K562 (cell line): ENCODE data around the gene KIAA2012. TPM values are rescaled to one million over a fixed set of nuclear protein-coding genes. Genes with fewer than 3 reads are reported as not detected.

Source experiments
- ATAC-seq: fragments of 200-7000 bp; cut with Tn5 transposase; 3 replicates; pipeline ENCODE4 v1.9.1; 2020; ENCODE audit warnings: moderate library complexity
- BruUV-seq: library from RNA; stranded (reverse); fragments of 400-500 nt; replicated peaks from 2 replicates; lab custom pipeline; 2021; lab: Mats Ljungman, UMichigan
- CTCF ChIA-PET: fragments of 300-600 bp; formaldehyde crosslinking; extraction: SDS; loops from one replicate; lab custom pipeline; 2021; ENCODE audit warnings: low intra/inter-chr PET ratio; lab: Yijun Ruan, JAX
- POLR2A ChIA-PET: fragments of 300-600, 350-650 bp; sonication (Branson Sonifier 250); formaldehyde crosslinking; extraction: SDS; loops from one replicate; lab custom pipeline; 2021; ENCODE audit warnings: antibody characterized with exemption, inconsistent platforms; lab: Yijun Ruan, JAX
- DNase-seq, 4 experiments: peaks; one replicate each; pipeline versions ENCODE4 v3.0.0 to v3.0.0-alpha.2; 2011 to 2018; ENCODE audit warnings: low spot score in 3 of 4, mixed read lengths in 3 of 4; ENCODE audit errors: extremely low read depth in 1 of 4
- FAIRE-seq: peaks from 2 replicates; lab custom pipeline; 2011; peaks lifted over from hg19 to GRCh38; lab: Jason Lieb, UNC
- H2AFZ ChIP-seq: 2 replicates; pipeline ENCODE4 v1.6.0; 2011; ENCODE audit warnings: low read depth, low read length, control low read depth, inconsistent platforms
- H3K27ac ChIP-seq: fragments of 200-600 bp; 3 replicates; pipeline ENCODE4 v1.8.0; 2011; ENCODE audit warnings: low read depth, mild to moderate bottlenecking, control low read depth, inconsistent platforms, low read length, moderate library complexity, mixed read lengths; ENCODE audit errors: extremely low read depth
- H3K27me3 ChIP-seq, 2 experiments: fragments of 300-600 bp in 1 of 2; 2 replicates in 1 of 2; 3 replicates in 1 of 2; pipeline versions ENCODE4 v1.6.0 to v1.8.0; 2011; ENCODE audit warnings: inconsistent platforms in 2 of 2, low read length in 2 of 2, mild to moderate bottlenecking in 1 of 2, mixed read lengths in 1 of 2, moderate library complexity in 1 of 2; ENCODE audit not compliant: control insufficient read depth in 2 of 2, insufficient read depth in 2 of 2
- H3K36me3 ChIP-seq: fragments of 300-600 bp; 3 replicates; pipeline ENCODE4 v1.8.0; 2011; ENCODE audit warnings: mild to moderate bottlenecking, low read length, inconsistent platforms; ENCODE audit not compliant: control insufficient read depth, insufficient read depth
- H3K4me1 ChIP-seq, 2 experiments: fragments of 200-600 bp in 1 of 2; replicated peaks in 1 of 2; 2 replicates in 1 of 2; 3 replicates in 1 of 2; pipeline versions ENCODE4 v1.5.1 to v1.8.0; 2011; ENCODE audit warnings: inconsistent platforms in 2 of 2, low read length in 2 of 2, mild to moderate bottlenecking in 1 of 2, mixed read lengths in 1 of 2, moderate library complexity in 1 of 2; ENCODE audit not compliant: control insufficient read depth in 2 of 2, insufficient read depth in 2 of 2
- H3K4me2 ChIP-seq: 2 replicates; pipeline ENCODE4 v1.6.1; 2011; ENCODE audit warnings: low read length, control low read depth, inconsistent platforms, mixed read lengths; ENCODE audit not compliant: insufficient read depth
- H3K4me3 ChIP-seq: fragments of 200-600 bp; sonication (generic), shearing (Covaris generic); 2 replicates; pipeline ENCODE4 v1.5.1; 2016; ENCODE audit warnings: control low read depth, inconsistent platforms
- H3K79me2 ChIP-seq: fragments of 200-600 bp; 3 replicates; pipeline ENCODE4 v1.8.0; 2011; ENCODE audit warnings: low read length, inconsistent platforms; ENCODE audit not compliant: control insufficient read depth, insufficient read depth
- H3K9ac ChIP-seq, 2 experiments: 2 replicates each; pipeline versions ENCODE4 v1.6.0 to v1.6.1; 2011; ENCODE audit warnings: low read depth in 2 of 2, low read length in 2 of 2, control low read depth in 1 of 2, inconsistent platforms in 1 of 2, mild to moderate bottlenecking in 1 of 2, mixed read lengths in 1 of 2; ENCODE audit not compliant: insufficient read depth in 1 of 2
- H3K9me1 ChIP-seq: one replicate; pipeline ENCODE4 v1.6.0; 2011; ENCODE audit warnings: inconsistent platforms, mild to moderate bottlenecking, low read length, moderate library complexity; ENCODE audit not compliant: control insufficient read depth, insufficient read depth
- H3K9me3 ChIP-seq: replicated peaks from 2 replicates; pipeline ENCODE4 v1.5.1; 2011; ENCODE audit warnings: low read depth, low read length, inconsistent platforms; ENCODE audit not compliant: control insufficient read depth, insufficient read depth
- H4K20me1 ChIP-seq: replicated peaks from 2 replicates; pipeline ENCODE4 v1.6.1; 2011; ENCODE audit warnings: low read length, inconsistent platforms, mixed read lengths; ENCODE audit not compliant: control insufficient read depth, insufficient read depth
- ATF1 ChIP-seq, 2 experiments: fragments of 450-650 bp in 1 of 2; IDR thresholded peaks; 2 replicates each; pipeline ENCODE4 v1.6.1; 2016; ENCODE audit warnings: missing compliant biosample characterization in 1 of 2, missing genetic modification characterization in 1 of 2
- FOXJ3 ChIP-seq: sonication (generic); formaldehyde crosslinking; IDR thresholded peaks from 2 replicates; pipeline ENCODE4 v1.4.0; 2020; ENCODE audit warnings: mild to moderate bottlenecking, missing genetic modification reagents
- KLF1 ChIP-seq: fragments of 450-650 bp; IDR thresholded peaks from 2 replicates; pipeline ENCODE4 v1.6.1; 2016; ENCODE audit warnings: missing genetic modification characterization, missing compliant biosample characterization
- MYNN ChIP-seq, 2 experiments: sonication (generic); formaldehyde crosslinking in 1 of 2; IDR thresholded peaks; 2 replicates each; pipeline versions ENCODE4 v1.5.0 to v1.6.1; 2016 to 2020; ENCODE audit warnings: antibody characterized with exemption in 1 of 2, missing genetic modification reagents in 1 of 2
- POU5F1 ChIP-seq: fragments of 150-350 bp; IDR thresholded peaks from 2 replicates; pipeline ENCODE4 v1.6.1; 2014; ENCODE audit warnings: borderline replicate concordance, low read length, low read depth, mild to moderate bottlenecking; ENCODE audit not compliant: partially characterized antibody
- PTRF ChIP-seq: fragments of 450-650 bp; IDR thresholded peaks from 2 replicates; pipeline ENCODE4 v1.6.1; 2016; ENCODE audit warnings: mild to moderate bottlenecking, missing genetic modification characterization, missing compliant biosample characterization
- PYGO2 ChIP-seq: fragments of 450-650 bp; IDR thresholded peaks from 2 replicates; pipeline ENCODE4 v1.6.1; 2016; ENCODE audit warnings: mild to moderate bottlenecking, missing genetic modification characterization, moderate library complexity, missing compliant biosample characterization
- SRSF9 ChIP-seq: fragments of 200-400 bp; formaldehyde crosslinking; IDR thresholded peaks from 2 replicates; pipeline ENCODE4 v1.6.1; 2017; ENCODE audit warnings: low read depth, low read length, borderline replicate concordance
- TCF15 ChIP-seq: fragments of 250-450 bp; sonication (Bioruptor Pico); IDR thresholded peaks from 2 replicates; pipeline ENCODE4 v1.8.0; 2022; ENCODE audit warnings: moderate library complexity, mild to moderate bottlenecking, inconsistent platforms
- ZNF436 ChIP-seq: fragments of 250-450, 450-650 bp; sonication (Bioruptor Pico); formaldehyde crosslinking; IDR thresholded peaks from 2 replicates; pipeline ENCODE4 v1.7.0; 2020; ENCODE audit warnings: mild to moderate bottlenecking
- ZNF77 ChIP-seq: fragments of 250-450 bp; sonication (Bioruptor Pico); IDR thresholded peaks from 2 replicates; pipeline ENCODE4 v1.5.0; 2020
- WGBS: fragments of 100-300 bp; shearing (Covaris generic); methylation state at CpG from one replicate; pipeline ENCODE4 v1.1.6; 2016; ENCODE audit warnings: low coverage, mixed read lengths; ENCODE audit not compliant: insufficient coverage; ENCODE audit errors: missing lambda C conversion rate; 5-methylcytosine and 5-hydroxymethylcytosine counted together
- in situ Hi-C: fragments of 300-500 bp; cut with MboI; formaldehyde crosslinking; loops from 4 replicates; pipeline ENCODE4 v1.15.0; 2018; ENCODE audit warnings: inconsistent platforms, mixed read lengths
- intact Hi-C: fragments of 100-400 bp; cut with micrococcal nuclease; formaldehyde crosslinking; loops from 2 replicates; pipeline ENCODE4 v1.14.2; 2022
- polyA plus RNA-seq, 8 experiments: library from polyadenylated mRNA; depleted of rRNA in 4 of 8; stranded (reverse) in 5 of 8; unstranded in 3 of 8; fragments of >200 nt; fragmentation: Nextera tagmentation in 2 of 8; fragmentation: Illumina TruSeq in 1 of 8; extraction: Ambion mirVana in 2 of 8; extraction: Trizol in 1 of 8; gene quantifications; 2 replicates each; pipeline versions ENCODE4 v1.2.1 to v1.2.3, GENCODE V29; 2011 to 2014; ENCODE audit warnings: inconsistent platforms in 1 of 8, missing spikeins in 1 of 8
- total RNA-seq, 7 experiments: library from RNA; depleted of rRNA in 6 of 7; stranded (reverse); fragments of >200 nt in 6 of 7; fragmentation: Illumina TruSeq in 2 of 7; extraction: Trizol in 2 of 7; gene quantifications; 2 replicates each; pipeline versions ENCODE4 v1.2.1 to v1.2.3, GENCODE V29; 2011 to 2021; ENCODE audit warnings: low replicate concordance in 1 of 7
- TF ChIP-seq, protein P1 (sequence below): sonication (generic); formaldehyde crosslinking; IDR thresholded peaks from 2 replicates; pipeline ENCODE4 v1.8.1; 2023; ENCODE audit warnings: mild to moderate bottlenecking, missing genetic modification reagents
- TF ChIP-seq, protein P2 (sequence below): sonication (generic); formaldehyde crosslinking; IDR thresholded peaks from 2 replicates; pipeline ENCODE4 v1.8.0; 2022; ENCODE audit warnings: mild to moderate bottlenecking, missing genetic modification reagents

KIAA2012 gene
- total and polyA plus RNA-seq, 9 of the 15 experiments (the other 6 are each of a cell fraction or from before 2014, with no cell fraction given), result not detected

DNA sequence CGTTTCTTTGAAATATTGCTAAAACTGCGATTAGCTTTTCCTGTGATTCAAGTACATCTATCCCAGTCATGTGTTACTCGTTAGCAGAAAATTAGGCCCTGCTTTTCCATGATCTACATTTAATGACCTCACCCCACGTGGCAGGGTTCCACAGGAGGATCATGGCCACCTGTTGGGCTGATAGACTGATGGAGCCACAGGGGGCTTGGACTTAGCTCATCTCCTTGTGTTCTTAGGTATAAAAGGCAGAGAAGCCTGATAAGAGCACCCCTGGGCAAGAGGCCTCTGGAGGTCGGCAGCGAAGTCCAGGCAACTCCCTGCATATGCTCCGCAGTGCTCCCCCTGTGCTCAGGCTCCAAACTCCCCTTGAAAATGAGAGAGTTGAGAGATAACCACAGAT, 26.5 kb upstream of the KIAA2012 start:
- Histone ChIP-seq H3K9me3 (no peaks in the 10 kb centered on the region), H3K36me3 (no peaks in the 10 kb centered on the region), H3K79me2 (no peaks in the 10 kb centered on the region), H3K27me3 (peaks cover 0 to 15% of the 10 kb centered on the region in 2 experiments; a peak in 2 of 5 replicates), H3K4me1 (peaks cover 0 to 4% of the 10 kb centered on the region in 2 experiments; a peak in 1 of 5 replicates), H3K4me3 (no peak overlapping the region)
- intact Hi-C loops, result no loop called here
- BruUV-seq, result no TSS peak
- no peak for ATAC-seq
- no peak for DNase-seq
- 5% methylated on average over 4 of the region's 7 CpGs for WGBS
- POLR2A ChIA-PET, result no interaction called here
- TF ChIP-seq ATF1 (CRISPR knock-in tag; IDR thresholded peaks at IDR 0.05), result no peak
- TF ChIP-seq ATF1 (tag; IDR thresholded peaks at IDR 0.05), result no peak
- TF ChIP-seq, protein P1, sequence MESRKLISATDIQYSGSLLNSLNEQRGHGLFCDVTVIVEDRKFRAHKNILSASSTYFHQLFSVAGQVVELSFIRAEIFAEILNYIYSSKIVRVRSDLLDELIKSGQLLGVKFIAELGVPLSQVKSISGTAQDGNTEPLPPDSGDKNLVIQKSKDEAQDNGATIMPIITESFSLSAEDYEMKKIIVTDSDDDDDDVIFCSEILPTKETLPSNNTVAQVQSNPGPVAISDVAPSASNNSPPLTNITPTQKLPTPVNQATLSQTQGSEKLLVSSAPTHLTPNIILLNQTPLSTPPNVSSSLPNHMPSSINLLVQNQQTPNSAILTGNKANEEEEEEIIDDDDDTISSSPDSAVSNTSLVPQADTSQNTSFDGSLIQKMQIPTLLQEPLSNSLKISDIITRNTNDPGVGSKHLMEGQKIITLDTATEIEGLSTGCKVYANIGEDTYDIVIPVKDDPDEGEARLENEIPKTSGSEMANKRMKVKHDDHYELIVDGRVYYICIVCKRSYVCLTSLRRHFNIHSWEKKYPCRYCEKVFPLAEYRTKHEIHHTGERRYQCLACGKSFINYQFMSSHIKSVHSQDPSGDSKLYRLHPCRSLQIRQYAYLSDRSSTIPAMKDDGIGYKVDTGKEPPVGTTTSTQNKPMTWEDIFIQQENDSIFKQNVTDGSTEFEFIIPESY, result no peak
- TF ChIP-seq PYGO2 (tag), result no peak
- no peak for TF ChIP-seq ZNF77 (CRISPR knock-in tag)
- no peak for TF ChIP-seq SRSF9
- TF ChIP-seq POU5F1, result no peak
- no peak for TF ChIP-seq MYNN (IDR thresholded peaks at IDR 0.05)
- no peak for TF ChIP-seq MYNN (CRISPR knock-in tag; IDR thresholded peaks at IDR 0.05)
- TF ChIP-seq KLF1 (tag), result no peak
- TF ChIP-seq TCF15, result no peak
- no peak for TF ChIP-seq ZNF436
- no peak for TF ChIP-seq PTRF (tag)
- TF ChIP-seq FOXJ3 (CRISPR knock-in tag), result no peak
- TF ChIP-seq, protein P2, sequence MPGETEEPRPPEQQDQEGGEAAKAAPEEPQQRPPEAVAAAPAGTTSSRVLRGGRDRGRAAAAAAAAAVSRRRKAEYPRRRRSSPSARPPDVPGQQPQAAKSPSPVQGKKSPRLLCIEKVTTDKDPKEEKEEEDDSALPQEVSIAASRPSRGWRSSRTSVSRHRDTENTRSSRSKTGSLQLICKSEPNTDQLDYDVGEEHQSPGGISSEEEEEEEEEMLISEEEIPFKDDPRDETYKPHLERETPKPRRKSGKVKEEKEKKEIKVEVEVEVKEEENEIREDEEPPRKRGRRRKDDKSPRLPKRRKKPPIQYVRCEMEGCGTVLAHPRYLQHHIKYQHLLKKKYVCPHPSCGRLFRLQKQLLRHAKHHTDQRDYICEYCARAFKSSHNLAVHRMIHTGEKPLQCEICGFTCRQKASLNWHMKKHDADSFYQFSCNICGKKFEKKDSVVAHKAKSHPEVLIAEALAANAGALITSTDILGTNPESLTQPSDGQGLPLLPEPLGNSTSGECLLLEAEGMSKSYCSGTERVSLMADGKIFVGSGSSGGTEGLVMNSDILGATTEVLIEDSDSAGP (CRISPR knock-in tag), result no peak
- TF ChIP-seq, all 486 proteins: peak for 0
- Histone ChIP-seq H4K20me1 (no peaks in the 10 kb centered on the region), H2AFZ (no peak overlapping the region), H3K27ac (no peak overlapping the region), H3K9me1 (no peaks in the 10 kb centered on the region), H3K9ac (no peak overlapping the region), H3K4me2 (no peak overlapping the region)
- no peak for FAIRE-seq
- CTCF ChIA-PET, result no interaction called here
- in situ Hi-C loops, result no loop called here
